Stimulated activated CD8-positive, alpha-beta memory T cell treated with anti-CD3 and anti-CD28 coated beads, Interleukin-7, amount 100 ng/mL, for 24 hours (primary cell): ENCODE data around the gene UNC13B.
"Not testable (repeated sequence)": the region's sequence is repeated elsewhere in the genome, so short reads cannot be mapped to it uniquely, and the experiment has no call there.

Source experiments
- DNase-seq: peaks from one replicate; pipeline ENCODE4 v3.0.0-alpha.2; 2020; ENCODE audit warnings: low read depth

Gene UNC13B

GRCh38 chr9:35226651-35227050 is 64.8 kb downstream of the UNC13B start:
- no peak for DNase-seq

GRCh38 chr9:35227284-35227683 is 65.5 kb downstream of the UNC13B start:
- no peak for DNase-seq

- no peak for DNase-seq
Observed at GRCh38 chr9:35229066-35229778, 67.4 kb downstream of the UNC13B start.

DNA sequence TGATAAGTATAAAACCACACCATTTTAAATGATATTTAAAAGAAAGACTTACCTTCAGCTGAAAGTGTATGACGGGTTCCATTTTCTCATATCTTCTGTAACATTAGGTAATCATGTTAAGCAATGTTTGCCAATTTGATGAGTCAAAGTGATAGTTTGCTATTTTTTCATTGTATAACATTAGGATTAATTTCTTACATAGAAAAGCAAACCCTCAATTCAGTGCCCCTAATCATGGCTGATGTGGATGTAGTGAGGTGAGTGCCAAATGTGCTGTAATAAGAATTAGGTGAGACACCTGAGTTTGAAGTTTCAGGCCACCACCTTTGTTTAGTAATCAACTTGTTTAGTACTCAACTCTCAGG is 68.0 kb downstream of the UNC13B start:
- DNase-seq, result no peak

DNA sequence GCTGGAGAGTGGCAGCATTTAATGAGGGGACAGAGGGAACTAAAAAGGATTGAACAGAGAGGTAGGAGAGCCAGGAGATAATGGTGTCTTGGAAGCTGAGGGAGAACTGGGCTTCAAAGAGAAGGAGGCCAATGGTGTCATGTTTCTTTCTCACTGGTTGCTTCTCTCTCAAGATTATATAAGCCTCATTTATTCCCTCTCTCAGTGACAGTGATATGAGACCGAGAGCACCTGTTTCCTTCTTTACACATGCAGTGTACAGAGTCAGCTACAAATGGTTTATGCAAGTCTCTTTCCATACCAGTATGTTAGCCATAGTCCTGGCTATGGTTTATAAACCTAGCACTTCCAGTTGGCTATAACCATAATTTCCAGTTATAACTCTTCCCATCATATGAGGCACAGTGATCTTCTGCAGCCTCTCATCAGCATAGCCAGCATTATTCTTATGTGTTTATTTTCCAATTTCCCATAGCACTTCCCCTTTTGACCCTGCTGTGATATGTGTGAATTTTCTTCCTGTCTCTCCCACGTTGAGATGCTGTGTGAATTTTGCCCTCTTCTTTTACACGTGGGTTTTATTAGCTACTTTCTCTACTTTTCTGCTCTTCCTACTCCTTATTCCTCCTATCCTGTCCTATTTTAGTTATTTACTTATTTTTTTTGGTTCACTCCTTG is 71.2 kb downstream of the UNC13B start:
- DNase-seq, result no peak

DNA sequence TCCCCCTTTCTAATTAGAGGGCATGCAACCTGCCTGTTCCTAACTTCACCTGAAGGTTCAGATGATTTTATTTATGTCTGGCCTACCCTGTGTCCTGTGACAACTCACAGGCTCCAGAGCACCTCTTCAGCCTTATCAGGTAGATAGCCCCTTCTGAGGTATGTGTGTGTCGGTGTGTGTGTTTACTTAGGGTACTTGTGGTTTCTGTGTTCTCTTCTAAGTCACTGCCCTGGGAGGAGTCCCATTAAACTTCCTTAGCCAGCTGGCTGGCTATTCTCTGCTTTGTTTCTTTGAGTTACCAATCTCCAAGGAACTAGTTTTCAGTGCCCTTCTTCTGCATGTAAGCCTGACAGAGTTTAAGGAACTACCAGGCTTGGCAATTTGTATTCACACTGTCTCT is 74.9 kb downstream of the UNC13B start:
- DNase-seq, result no peak

GRCh38 chr9:35237311-35237710 is 75.5 kb downstream of the UNC13B start:
- DNase-seq, result no peak

GRCh38 chr9:35245945-35246344 is 84.1 kb downstream of the UNC13B start:
- DNase-seq, result not testable (repeated sequence)

DNA sequence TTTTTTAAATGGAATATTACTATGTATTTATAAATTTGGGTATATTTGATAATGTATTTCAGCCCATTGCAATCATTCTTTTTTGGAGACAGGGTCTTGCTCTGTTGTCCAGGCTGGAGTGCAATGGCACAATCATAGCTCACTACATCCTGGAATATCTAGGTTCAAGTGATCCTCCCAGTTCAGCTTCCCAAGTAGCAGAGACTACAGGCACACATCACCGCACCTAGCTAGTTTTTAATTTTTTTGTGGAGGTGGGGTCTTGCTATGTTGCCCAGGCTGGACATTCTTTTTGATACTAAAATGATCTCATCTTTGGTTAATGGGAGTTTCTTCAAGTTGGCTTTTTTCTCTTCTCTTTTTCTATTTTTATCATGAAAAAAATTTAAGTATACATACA is 91.3 kb downstream of the UNC13B start:
- no peak for DNase-seq

DNA sequence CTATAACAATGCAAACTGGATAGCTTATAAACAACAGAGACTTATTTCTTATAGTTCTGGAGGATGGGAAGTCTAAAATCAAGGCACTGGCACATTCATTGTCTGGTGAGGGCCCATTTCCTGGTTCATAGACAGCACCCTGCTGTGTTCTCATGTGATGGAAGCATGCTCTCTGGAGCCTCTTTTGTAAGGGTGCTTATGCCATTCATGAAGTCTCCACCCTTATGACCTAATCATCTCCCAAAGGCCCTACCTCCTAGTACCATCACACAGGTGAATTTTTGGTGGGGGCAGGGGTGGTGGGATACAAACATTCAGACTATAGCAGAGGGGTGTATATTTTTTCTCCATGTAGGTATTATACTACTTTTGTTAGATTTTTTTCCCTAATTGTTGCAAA is 92.4 kb downstream of the UNC13B start:
- no peak for DNase-seq

DNA sequence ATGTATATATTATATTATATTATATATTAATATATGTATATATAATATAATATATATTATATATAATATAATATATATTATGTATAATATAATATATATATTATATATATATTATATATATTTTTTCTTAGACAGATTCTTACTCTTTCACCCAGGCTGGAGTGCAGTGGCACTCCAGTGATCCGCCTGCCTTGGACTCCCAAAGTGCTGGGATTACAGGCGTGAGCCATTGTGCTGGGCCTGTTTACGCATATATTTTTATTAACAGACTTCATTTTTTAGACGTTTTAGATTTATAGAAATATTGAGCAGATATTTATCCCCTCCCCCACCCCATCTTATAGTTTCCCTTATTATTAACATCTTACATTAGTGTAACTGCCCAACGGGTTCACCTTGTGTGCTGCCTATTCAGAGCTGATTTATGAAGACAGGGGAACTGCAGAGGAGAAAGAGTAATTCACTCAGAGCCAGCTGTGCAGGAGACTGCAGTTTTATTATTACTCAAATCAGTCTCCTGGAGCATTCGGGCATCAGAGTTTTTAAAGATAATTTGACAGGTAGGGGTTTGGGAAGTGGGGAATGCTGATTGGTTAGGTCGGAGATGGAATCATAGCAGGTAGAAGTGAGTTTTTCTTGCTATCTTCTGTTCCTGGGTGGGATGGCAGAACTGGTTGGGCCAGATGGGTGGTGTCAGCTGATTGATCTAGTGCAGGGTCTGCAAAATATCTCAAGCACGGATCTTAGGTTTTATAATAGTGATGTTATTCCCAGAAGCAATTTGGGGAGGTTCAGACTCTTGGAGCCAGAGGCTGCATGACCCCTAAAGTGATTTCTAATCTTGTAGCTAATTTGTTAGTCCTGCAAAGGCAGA is 93.4 kb downstream of the UNC13B start:
- no peak for DNase-seq

GRCh38 chr9:35257986-35258659 is 96.3 kb downstream of the UNC13B start:
- no peak for DNase-seq

DNA sequence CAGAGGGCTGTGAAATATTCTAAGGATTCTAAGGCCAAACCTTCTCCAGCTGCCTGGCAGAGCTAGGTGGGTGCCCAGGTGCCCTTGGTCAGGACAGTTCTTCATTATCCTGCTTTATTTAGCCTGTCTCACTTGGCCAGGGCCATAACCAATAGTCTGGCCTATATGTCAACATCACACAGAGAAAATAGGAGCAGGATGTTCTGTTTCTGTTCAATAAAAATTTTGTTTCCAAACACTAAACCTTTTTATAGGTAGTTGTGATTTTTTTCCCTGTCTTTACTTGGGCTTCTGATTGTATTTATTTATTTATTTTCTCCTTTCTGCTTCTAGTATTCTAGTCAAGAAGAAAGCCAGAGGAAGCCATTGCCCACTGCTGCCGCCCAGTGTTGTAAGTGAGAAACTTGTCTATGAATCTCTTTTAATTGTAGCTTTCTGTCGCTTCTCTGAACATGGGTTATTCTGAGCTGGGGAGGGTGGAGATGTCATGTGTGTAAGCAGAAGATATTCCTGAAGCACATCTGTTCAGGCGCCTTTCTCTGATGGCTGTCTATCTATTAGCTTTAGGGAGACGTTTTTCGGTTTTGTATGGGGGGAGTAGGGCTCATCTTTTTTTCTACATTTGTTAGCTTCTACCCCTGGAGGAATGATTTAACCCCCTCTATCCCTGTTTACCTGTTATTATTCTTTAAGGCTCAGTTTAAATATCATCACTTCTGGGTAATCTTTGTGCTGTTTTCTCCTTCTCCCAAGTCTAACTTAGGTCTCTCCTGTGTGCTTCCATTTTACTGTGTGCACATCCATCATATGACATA is 97.1 kb downstream of the UNC13B start:
- peak; percentile 2 for DNase-seq

- no peak for DNase-seq
Observed at GRCh38 chr9:35260186-35260585, 98.4 kb downstream of the UNC13B start.

- no peak for DNase-seq
Observed at GRCh38 chr9:35262064-35262463, 100.3 kb downstream of the UNC13B start.

DNA sequence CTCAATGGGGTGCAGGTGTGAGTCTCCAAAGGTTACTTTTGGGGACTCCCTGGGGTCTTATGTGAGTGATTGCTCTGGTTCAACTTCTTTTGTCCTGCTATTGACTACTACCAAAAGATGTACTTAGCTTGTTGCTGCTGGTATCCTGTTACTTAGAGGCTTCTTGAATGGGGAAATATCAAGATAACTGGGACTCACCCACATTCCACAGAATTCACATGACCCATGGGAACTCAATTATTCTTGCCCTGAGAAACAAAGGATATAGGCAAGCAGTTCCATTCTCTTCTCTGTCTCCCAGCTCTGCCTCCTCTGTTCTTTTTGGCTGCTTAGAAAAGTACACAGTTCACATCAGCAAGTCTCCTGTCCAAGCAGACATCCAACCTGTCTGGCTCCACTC is 105.9 kb downstream of the UNC13B start:
- no peak for DNase-seq

GRCh38 chr9:35269919-35270318 is 108.1 kb downstream of the UNC13B start:
- no peak for DNase-seq

GRCh38 chr9:35271637-35272036 is 109.8 kb downstream of the UNC13B start:
- DNase-seq, result no peak

- DNase-seq, result no peak
Observed at GRCh38 chr9:35272989-35273388, 111.2 kb downstream of the UNC13B start.

- no peak for DNase-seq
Observed at GRCh38 chr9:35273591-35273990, 111.8 kb downstream of the UNC13B start.

- no peak for DNase-seq
Observed at GRCh38 chr9:35274993-35275392, 113.2 kb downstream of the UNC13B start.

GRCh38 chr9:35277171-35277520 is 115.3 kb downstream of the UNC13B start:
- DNase-seq, result no peak
